NCI-H2227 (cell line): ENCODE data around the gene PLXNA2.
A peak's percentile ranks its signal among the peaks of the same experiment; 100 is the strongest.

ENCODE experiments used
- DNase-seq: peaks from one replicate; lab custom pipeline; 2025; ENCODE audit not compliant: unreplicated experiment; lab: John Stamatoyannopoulos, UW

Gene PLXNA2

DNA sequence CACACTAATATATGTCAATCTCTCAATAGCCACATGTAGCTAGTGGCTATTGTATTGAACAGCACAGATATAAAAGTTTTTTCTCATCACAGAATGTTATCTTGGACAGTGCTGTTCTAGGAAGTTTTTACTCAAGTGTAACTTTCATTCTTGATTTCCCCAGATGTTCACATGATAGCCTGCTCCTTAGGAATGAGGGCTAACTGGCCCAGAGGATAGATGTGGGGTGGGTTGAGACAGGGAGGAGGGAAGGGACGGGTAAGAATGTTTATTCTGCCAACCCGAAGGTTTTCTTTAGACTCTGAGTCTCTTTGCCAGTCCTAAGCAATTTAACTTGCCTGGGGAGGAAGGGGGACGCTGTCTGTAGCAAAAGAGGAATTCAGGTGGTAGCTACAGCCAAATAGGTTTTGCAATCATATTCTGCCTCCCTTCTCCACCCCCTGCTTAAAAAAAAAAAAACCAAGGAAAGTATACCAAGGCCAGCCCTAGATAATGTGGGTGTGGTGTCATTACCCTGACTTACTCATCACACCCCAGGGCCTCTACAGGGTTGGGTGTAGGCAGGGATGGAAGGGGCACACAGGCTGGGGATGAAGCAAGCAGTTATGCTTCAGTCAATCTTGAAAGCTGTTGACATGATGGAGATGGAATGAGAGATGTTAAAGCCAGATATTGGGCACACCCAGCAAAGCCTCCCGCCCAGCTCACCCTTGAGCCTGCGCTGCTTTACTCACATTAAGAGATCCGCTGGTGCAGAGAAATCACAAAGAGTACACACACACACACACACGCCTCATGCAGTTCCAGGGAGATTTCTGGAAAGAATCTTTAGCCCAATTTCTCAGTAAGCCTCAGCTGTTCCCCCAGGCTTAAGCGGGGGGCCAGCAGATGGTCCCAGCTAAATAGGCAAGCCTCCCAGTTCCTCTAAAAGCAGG, 59.9 kb downstream of the PLXNA2 start:
- peak; percentile 18 for DNase-seq

DNA sequence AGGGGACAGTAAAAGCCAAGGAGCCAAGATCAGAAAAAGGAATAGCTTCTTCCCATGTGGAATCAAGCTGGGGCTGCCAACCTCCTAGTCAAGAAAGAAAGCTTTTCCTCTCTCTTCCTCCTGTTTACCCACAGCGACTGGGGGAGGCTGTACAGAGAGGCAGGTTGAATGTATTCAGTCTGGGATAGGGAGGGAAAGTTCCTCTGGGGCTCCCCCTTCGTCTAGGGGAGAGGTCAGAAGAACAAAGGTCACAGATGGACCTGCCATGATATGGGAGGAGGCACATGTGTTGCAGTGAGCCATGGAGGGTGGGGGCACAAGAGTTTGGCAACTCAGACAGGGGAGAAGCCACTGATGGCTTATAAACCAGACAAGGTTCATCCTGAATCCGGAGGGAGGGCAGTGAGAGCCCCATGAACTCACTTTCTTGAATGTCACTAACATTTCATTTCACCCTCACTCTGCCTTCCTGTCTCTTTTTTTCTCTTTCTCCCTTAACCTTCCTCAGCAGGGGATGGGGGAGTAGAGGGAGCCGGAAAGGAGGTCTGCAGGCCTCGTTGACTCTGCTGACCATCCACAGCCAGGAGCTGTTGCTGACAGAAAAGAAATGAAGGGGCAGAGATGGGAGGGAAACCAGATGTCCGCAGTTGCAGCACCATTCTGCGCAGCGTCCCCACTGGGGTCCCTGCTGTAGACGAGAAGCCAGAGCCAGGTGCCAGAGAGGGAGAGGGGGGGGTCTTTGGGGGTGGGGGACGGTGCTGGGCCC, 61.1 kb downstream of the PLXNA2 start:
- no peak for DNase-seq

DNA sequence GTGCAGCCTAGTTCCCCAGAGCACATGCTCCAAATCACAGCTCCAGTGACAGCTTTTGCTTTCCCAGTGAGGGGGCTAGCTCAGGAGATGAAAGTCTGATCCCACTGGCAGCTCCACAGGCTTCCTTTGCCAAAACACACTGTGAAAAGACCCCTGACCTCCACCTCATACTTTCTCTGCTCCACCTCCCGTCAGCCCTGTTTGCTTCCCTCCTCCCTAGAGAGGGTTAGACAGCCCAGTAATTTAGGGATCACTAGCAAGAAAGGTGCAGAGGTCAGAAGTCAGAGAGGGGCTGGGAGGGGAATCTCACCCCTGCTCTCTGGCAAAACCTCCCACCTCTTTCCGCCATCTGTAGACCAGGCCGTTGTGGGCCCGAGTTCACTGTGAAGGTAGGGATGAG, 62.8 kb downstream of the PLXNA2 start:
- DNase-seq = no peak

DNA sequence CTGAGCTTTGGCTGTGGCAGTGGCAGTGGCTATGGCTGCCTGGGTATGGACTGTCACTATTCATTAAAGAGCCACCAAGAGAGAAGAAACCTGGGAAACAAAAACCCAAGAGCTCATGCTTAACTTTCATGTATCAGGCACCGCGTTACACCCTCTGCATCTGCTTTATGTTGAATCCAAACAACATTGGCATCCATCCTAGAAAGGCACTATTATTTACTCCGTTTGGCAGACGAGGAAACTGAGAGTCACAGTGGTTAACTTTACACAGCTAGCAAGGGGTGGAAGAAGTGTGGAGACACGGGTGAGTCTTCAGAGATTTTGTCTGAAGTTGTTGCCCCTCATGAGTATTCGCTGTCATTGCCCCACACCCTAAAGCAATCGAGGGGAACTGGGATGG, 63.8 kb downstream of the PLXNA2 start:
- no peak for DNase-seq

DNA sequence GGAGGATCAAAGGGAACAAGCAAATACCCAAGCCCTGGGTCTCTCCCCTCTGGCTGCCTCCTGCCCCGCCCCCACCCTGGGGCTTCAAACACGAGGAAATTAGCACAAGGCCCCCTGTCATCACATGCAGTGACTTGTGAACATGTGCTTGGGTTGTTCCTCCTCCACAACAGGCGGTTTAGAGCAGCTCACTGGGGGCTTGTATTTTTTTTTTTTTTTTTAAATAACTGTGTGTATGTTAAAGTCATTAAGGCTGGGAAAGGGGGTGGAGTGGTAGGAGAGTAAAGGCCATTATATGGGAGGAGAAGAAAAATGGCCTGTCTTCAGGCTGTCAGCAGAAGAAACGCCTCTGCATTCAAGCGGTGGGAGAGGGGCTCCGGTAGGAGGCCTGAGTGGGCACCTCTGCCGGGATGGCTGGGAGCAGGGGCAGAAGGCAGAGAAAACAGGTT, 64.2 kb downstream of the PLXNA2 start:
- DNase-seq = peak; percentile 74

DNA sequence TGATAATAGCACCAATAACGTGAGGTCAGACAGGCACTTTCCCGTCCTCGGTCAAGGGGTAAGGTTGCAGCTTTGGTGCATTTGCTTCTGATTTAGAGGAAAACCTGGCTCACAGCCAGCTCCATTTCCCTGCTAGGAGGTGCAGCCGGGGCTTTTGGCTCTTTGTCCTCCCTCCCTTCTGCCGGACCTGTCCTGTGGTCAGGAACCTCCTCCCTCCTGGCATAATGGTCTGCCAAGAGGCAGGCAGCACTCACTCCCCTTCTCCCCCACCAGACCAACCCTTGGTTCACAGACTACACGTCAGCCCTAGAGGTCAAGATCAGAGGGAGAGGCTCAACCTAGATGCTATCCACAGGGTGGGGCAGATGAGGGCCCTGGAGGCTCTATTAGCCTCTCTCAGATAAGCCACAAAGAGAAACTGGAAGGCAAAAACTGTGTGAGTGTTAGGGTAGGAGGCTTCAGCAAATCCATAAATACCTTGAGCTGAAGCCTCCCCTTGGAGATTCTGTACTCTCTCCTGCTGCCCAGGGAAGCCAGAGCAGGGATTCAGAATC, 64.8 kb downstream of the PLXNA2 start:
- DNase-seq = peak; percentile 82

DNA sequence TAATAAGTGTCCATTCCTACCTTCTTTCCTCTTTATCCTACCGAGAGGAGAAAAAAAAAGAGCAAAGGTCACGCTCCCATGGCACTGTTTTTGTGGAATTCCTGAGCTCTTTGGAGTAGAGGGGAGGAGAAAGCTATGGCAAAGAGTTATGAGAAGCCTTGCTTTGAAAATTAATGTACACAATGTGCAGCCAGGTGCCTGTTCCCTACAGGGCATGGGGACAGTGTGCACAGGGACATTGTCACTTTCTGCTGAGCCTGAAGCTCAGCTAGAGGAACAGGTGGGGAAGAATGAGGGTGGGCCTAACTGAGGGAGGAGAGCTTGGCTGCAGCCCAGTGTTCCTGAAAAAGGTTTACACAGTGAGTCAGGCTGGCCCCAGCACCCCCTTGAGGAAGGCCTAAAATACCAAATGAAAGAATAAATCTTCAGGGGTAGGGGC, 66.1 kb downstream of the PLXNA2 start:
- no peak for DNase-seq

DNA sequence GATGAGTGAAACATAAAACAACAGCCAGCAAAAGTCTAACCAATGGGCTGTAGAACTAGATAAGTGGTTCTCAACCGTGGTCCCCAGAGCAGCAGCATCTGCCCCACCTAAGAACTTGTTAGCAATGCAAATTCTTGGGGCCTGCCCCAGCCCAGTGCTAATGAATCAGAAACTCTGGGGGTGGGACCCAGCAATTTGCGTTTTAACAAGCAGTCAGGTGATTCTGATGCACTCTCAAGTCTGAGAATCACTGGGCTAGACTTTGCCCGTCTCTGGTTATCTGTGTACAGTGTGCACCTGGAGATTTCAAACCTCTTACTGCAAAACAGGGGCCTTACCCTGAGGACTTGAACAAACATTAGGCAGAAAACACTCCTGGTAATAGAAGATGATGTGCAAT, 66.5 kb downstream of the PLXNA2 start:
- DNase-seq = no peak

DNA sequence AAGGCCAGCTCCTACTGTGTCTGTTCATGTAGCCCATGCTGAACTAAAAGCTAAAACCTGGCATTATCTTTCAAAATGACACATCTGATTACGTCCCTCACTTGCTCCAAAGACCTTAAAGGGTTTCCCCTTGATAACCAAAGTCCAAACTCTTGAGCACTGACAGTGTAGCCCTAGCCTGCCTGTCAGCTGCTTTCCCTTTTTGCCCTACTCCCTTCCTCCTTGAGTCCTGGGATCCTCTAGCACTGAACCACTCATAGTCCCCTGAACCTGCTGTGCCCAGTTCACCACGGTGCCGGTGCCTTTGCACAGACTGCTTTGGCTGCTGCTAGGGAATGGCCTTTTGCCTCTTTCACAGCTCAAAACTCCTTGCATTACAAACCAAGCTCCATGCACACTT, 67.5 kb downstream of the PLXNA2 start:
- no peak for DNase-seq

DNA sequence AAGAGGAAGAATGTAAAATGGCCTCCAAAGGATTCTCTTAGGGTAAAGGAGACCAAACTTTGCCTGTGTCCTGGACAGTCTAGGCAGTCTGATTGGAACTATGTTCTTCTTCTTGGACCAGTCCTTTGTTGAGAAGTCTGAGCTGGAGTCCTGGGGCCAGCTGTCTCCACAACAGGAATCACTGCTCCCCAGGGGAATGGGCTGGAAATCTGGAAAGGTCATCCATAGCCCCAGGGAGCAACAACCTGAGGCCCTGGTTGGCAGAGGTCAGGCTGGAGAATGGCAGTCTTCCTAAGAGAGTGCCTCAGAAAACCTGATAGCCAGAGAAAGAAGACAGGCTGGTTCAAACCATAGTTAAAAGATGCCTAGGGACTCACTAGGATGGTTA, 68.7 kb downstream of the PLXNA2 start:
- DNase-seq = no peak

DNA sequence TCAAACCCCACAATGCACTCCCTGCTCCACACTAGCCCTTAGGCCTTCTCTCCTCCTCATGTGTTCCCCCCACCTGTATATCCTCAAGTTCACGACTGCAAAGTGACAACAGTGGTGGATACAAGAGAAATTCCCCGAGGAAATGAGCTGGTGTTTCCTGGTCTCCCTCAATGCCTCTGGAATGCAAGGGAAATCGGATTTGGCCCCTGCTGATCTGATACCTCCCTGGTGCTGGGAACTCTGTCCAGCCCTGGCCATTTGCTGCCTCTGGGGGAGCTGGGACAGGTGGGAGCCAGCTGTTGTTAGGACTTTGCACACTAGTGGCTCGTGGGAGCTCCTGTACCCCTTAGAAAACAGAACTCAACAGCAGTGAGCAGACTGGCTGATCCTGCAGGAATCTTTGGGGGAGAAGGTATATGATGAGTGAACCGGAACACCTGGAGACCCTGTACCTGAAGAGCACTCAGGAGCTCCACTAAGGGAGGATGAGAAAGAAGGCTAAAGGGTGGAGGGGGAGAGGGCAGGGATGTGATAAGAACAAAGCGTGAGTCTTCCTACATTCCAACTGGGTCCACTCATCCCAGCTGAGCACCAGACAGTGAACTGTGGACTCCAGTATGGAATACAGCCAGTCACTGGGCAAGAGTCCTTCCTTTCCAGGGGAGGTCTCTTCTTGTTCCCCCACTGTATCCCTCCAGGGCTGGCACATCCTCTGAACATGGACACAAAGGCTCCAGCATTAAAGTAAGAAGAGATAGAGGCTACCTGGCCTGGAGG, 69.3 kb downstream of the PLXNA2 start:
- no peak for DNase-seq

DNA sequence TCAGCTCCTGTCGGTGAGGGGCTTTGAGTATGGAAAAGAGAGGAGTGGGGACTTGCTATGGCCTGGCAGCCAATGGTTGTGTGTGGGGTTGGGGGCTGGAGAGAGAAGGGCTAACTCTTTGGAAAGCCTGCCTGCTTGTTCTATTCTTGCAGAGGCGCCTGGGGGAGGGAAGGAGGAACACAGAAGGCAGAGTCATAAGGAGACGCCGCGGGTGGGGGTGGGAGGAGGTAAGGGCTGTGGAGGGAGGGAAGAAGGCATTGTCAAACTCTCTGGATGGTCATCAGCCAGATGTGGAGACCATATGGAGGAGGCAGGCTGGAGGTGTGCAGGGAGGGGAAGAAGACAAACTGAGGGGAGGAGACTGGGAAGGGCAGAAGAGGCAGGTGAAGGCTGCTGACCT, 70.0 kb downstream of the PLXNA2 start:
- no peak for DNase-seq

DNA sequence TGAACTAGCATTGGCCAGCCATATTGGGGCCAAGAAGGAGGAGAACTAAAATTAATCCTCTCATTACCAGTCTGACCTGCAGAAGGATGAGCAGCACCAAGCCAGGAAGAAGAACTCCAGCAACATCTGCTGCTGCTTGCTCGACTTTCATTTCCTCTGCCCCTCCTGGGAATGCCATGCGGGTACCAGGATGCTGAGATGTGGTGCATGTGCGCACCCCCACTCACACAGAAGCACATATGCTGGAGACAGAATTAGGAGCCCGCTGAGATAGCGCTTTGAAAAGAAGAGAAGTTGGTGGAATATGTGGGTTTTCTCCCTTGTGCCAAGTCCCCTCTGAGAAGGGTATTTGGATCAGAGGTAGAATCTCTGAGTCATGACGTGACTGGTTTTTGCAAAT, 70.4 kb downstream of the PLXNA2 start:
- DNase-seq = no peak

DNA sequence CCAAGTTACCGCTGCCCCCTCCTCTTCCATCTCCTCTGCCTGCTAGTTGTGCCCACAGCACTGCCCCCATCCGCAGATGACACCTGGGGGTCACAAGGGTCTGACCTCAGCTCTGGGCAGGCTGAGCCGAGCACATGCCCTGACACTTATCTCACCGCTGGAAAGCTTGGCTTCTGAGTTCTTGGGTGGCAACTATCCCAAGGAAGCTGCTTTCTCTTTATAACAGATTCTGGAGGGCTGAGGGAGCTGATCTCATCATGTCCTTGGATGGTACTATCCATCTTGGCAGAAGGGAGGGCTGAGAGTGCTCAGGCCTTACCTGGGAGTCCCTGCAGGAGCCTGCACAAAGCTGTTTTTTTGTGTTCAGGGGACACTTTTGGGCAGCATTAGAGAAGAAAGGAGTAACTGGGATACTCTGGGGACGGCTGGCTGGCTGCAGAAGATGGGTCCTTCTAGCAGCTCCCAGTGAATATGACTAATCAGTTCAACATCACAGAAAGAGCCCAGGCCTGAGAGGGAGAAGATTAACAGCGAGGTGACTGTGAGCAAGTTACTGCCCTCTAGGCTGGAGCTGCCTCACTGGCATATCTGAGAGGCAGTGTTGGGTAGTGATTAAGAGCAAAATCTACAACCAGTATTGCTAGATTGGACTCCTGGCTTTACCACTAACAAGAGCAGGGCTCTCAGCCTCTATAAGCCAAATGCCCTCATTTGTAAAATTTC, 71.6 kb downstream of the PLXNA2 start:
- no peak for DNase-seq

DNA sequence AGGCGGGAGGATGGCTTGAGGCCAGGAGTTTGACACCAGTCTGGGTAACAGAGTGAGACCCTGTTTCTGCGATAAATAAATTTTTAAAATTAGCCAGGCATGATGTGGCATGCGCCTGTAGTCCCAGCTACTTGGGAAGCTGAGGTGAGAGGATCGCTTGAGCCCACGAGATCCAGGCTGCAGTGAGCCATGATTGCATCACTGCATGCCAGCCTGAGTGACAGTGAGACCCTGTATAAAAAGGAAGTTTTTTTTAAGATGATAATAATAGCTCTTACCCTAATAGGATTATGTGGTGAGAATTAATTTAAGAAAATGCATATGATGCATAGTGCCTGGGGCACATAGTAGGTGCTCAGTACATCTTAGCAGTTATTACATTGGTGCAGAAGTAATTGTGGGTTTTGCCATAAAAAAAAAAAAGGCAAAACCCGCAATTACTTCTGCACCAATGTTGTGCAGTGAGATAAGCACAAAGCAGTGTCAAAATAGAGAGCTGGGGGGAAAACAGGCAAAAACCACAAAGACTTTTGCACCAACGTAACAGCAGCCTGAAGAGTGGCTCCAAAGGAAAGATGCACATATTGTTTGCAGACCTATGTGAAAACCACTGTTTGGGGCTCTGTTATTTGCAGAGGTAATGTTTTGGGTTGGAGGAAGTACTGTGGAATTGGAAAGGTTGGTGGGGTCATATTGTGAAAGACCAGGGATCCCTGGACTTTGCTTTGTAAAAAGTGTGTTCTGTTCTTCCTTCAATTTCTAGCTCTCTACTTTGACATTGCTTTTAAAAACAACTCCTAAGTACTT, 72.4 kb downstream of the PLXNA2 start:
- no peak for DNase-seq

DNA sequence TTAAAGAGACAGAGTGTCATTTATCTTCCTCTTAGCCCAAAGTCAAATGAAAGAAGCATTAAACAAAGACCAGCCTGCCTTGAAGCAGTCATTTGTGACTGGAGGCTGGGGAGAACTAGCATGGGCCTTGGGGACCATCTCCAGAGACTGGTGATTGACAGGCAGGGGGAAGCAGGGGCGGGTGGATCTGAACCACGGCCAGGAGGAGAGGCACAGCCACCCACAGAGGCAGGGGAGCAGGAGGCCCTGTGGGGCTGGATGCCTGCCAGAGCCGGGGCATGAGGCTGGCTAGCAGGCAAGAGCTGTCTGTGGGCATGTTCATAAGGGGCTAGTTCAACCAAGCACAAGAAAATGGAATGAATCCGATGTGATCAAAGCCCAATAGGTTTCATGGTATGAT, 73.9 kb downstream of the PLXNA2 start:
- peak; percentile 26 for DNase-seq

DNA sequence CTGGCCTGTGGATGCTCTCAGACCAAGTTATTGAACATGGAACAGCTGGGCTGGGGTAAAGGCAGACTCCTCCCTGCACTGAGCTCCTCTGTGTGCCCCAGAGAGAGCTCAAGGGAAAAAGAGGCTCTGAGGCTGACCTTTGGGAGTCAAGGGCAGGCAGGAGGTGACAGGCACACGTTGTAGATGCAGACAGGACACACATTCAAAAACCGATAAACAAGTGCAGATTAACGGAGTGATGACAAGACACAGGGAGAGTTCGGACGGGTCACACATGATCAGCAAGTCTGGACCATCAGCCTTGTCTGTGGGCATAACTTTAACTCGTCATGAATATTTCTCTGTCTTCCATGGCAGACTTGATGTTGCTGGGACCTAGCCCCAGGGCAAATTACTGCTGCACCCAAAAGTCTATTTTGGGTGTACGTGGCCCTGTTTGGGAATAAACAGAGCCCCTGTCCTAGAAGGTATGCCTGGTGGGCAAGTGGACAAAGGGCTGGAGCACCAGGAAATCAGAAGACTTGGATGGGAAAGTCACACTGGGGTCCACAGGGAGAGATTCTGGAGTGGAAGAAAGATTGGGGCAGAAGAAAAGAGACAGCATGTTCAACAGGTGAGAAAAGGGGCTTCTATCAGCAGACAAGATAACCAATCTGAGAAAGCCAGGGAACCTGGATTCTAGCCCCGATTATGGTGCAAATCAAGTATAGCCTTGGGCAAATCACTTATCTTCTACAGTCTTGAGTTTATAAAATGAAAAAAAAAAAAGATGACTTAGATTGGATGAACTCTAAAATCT, 74.9 kb downstream of the PLXNA2 start:
- no peak for DNase-seq

DNA sequence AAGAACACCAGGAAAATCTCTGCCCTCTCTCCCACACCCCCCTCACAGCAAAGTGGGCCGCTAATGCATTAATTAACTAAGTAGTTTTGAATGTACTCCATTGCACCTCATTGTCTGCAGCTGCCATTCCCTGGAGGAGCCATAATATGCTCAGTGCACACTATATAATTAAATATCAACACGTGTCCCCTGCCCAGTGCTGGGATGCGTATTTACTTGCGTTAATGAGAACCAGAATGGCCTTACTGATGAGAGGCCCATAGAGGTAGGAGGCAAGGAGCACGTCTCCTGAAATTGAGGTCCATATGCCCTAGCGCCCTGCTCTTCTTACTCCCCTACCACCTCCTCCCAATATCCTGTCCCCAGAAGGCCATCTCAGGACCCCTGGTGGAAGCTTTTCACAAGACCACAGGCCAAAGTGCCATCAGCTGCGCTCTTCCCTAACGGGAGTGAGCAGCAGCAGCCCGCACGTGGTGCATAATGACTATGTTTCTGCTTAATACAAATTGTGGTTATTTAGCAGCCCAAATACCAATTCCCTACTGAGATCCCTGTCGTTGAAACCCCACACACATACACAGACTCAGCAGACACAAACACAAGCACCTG, 76.8 kb downstream of the PLXNA2 start:
- peak; percentile 80 for DNase-seq
